H1 (cell line): Measurements from ENCODE around the gene CPM. TPM values are rescaled to one million over a fixed set of nuclear protein-coding genes. Genes with fewer than 3 reads are reported as not detected.

Experiments
- CBX8 ChIP-seq: fragments of 300-800, 300-1000 bp; sonication (generic); IDR thresholded peaks from 2 replicates; pipeline ENCODE4 v1.7.1; 2016; ENCODE audit warnings: low read depth, low read length, borderline replicate concordance
- CHD7 ChIP-seq: fragments of 300-600 bp; sonication (generic); IDR thresholded peaks from 2 replicates; pipeline ENCODE4 v1.7.1; 2012; ENCODE audit warnings: low read length, moderate library complexity, mild to moderate bottlenecking, inconsistent platforms; ENCODE audit not compliant: insufficient replicate concordance
- GTF2F1 ChIP-seq: IDR thresholded peaks from 2 replicates; pipeline ENCODE4 v1.6.1; 2012; ENCODE audit warnings: low read depth, low read length, improper control_type of control experiment, borderline replicate concordance
- KDM5A ChIP-seq: fragments of 200-600 bp; IDR thresholded peaks from 2 replicates; pipeline ENCODE4 v1.7.1; 2012; ENCODE audit warnings: mild to moderate bottlenecking, low read length, inconsistent platforms, mixed read lengths
- RBBP5 ChIP-seq: IDR thresholded peaks from 2 replicates; pipeline ENCODE4 v1.7.1; 2012; ENCODE audit warnings: low read depth, mild to moderate bottlenecking, inconsistent platforms, low read length, moderate library complexity, borderline replicate concordance
- TBP ChIP-seq: IDR thresholded peaks from 2 replicates; pipeline ENCODE4 v1.6.1; 2011; ENCODE audit warnings: low read depth, low read length, improper control_type of control experiment
- polyA plus RNA-seq, 7 experiments: library from polyadenylated mRNA; depleted of rRNA in 3 of 7; stranded (reverse) in 5 of 7; unstranded in 2 of 7; fragments of >200 nt in 5 of 7; fragments of 200-250 nt in 2 of 7; gene quantifications; 1 replicate in 5 of 7; 2 replicates in 1 of 7; 4 replicates in 1 of 7; pipeline versions ENCODE4 v1.2.1 to v1.2.3, GENCODE V29; 2011 to 2013; ENCODE audit warnings: missing spikeins in 2 of 7, mixed read lengths in 2 of 7
- total RNA-seq: library from RNA; stranded (reverse); fragmentation: NEBNext Ultra II Directional; extraction: Animal tissue kit (Norgen Biotek cat#: 25700); gene quantifications from 2 replicates; pipeline ENCODE4 v1.2.1, GENCODE V29; 2021

The CPM gene
- total and polyA plus RNA-seq, 2 of the 8 experiments (the other 6 are each of a cell fraction or from before 2014, with no cell fraction given), result 0.33 to 3.1 TPM

DNA sequence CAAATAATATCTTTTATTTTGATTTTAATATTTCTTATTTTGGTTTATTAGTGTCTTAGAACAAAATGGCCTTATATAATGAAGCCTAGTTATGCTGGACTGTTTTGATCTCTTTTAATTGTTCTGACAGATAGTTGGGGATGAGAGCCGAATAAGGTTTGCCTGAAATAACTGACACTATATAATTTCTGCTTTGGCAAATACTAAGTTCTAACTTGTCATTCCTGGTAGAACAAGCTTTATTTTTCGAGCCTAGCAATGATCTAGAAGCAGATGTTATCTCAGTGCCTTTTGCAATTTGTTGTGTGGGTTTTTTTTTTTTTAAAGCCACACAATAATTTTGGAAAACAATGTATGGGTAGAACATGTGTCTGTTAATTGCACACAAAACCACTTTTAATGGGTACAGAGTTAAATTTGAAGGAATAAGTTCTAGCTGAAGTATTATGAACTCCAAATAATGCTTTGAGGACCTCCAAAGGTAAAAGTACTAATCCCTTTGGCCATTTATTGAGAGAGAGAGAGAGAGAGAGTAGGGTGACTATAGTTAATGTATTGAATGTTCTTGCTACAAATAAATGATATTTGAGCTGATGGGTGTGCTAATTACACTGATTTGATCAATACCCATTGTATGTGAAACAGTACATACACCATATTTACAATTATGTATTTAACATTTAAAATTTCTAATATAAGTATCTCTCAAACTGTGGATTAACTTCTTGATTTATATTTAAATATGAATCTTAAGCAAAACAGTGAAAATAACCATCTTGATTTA, 90.0 kb downstream of the CPM start (continued):
- TF ChIP-seq CHD7 (no peak), GTF2F1 (no peak), RBBP5 (no peak), KDM5A (no peak), TBP (no peak), CBX8 (no peak)
